ENCODE measurements around the gene SCN1A. TPM values are rescaled to one million over a fixed set of nuclear protein-coding genes. Genes with fewer than 3 reads are reported as not detected.

The SCN1A gene
- total RNA-seq, 1 donor, result 0.72 TPM

GRCh38 chr2:166042356-166042755 is 85.5 kb downstream of the SCN1A start:
- H3K9me3 ChIP-seq (ENCODE audit: low read depth, low read length), result no peaks in the 10 kb centered on the region
- H3K27me3 ChIP-seq (ENCODE audit: insufficient read depth, low read length), result no peaks in the 10 kb centered on the region
- H3K36me3 ChIP-seq (ENCODE audit: insufficient read depth, low read length), result no peaks in the 10 kb centered on the region
- H3K79me2 ChIP-seq (ENCODE audit: insufficient read depth, low read length), result no peaks in the 10 kb centered on the region
- DNase-seq (ENCODE audit: insufficient read length, low spot score, missing footprints), result no peak
- no peak overlapping the region for H2AFZ ChIP-seq (ENCODE audit: low read length)
- H3K27ac ChIP-seq (ENCODE audit: low read depth, low read length), result no peak overlapping the region
- H3K4me1 ChIP-seq (ENCODE audit: insufficient read depth, low read length), result no peaks in the 10 kb centered on the region
- H3K4me2 ChIP-seq (ENCODE audit: insufficient read depth, low read length), result no peak overlapping the region
- H3K4me3 ChIP-seq (ENCODE audit: insufficient read depth, low read length), result no peak overlapping the region
- no peaks in the 10 kb centered on the region for H4K20me1 ChIP-seq (ENCODE audit: insufficient read depth, low read length)
- TF ChIP-seq CTCF (IDR thresholded peaks at IDR 0.05; ENCODE audit: extremely low read depth, low read depth, low read length), result no peak

GRCh38 chr2:166041613-166042012 is 86.2 kb downstream of the SCN1A start:
- Histone ChIP-seq H3K79me2 (ENCODE audit: insufficient read depth, low read length) (no peaks in the 10 kb centered on the region), H3K27ac (ENCODE audit: low read depth, low read length) (no peak overlapping the region), H3K27me3 (ENCODE audit: insufficient read depth, low read length) (no peaks in the 10 kb centered on the region), H3K4me1 (ENCODE audit: insufficient read depth, low read length) (no peaks in the 10 kb centered on the region), H3K9me3 (ENCODE audit: low read depth, low read length) (no peaks in the 10 kb centered on the region), H3K36me3 (ENCODE audit: insufficient read depth, low read length) (no peaks in the 10 kb centered on the region), H3K4me2 (ENCODE audit: insufficient read depth, low read length) (no peak overlapping the region), H4K20me1 (ENCODE audit: insufficient read depth, low read length) (no peaks in the 10 kb centered on the region), H2AFZ (ENCODE audit: low read length) (no peak overlapping the region), H3K4me3 (ENCODE audit: insufficient read depth, low read length) (no peak overlapping the region)
- no peak for TF ChIP-seq CTCF (IDR thresholded peaks at IDR 0.05; ENCODE audit: extremely low read depth, low read depth, low read length)
- DNase-seq (ENCODE audit: insufficient read length, low spot score, missing footprints), result no peak

- Histone ChIP-seq H3K4me2 (ENCODE audit: insufficient read depth, low read length) (no peak overlapping the region), H2AFZ (ENCODE audit: low read length) (no peak overlapping the region), H3K4me1 (ENCODE audit: insufficient read depth, low read length) (no peaks in the 10 kb centered on the region), H3K27ac (ENCODE audit: low read depth, low read length) (no peak overlapping the region), H3K79me2 (ENCODE audit: insufficient read depth, low read length) (no peaks in the 10 kb centered on the region), H3K4me3 (ENCODE audit: insufficient read depth, low read length) (no peak overlapping the region), H3K36me3 (ENCODE audit: insufficient read depth, low read length) (no peaks in the 10 kb centered on the region), H3K9me3 (ENCODE audit: low read depth, low read length) (no peaks in the 10 kb centered on the region), H3K27me3 (ENCODE audit: insufficient read depth, low read length) (no peaks in the 10 kb centered on the region), H4K20me1 (ENCODE audit: insufficient read depth, low read length) (no peaks in the 10 kb centered on the region)
- no peak for TF ChIP-seq CTCF (IDR thresholded peaks at IDR 0.05; ENCODE audit: extremely low read depth, low read depth, low read length)
- no peak for DNase-seq (ENCODE audit: insufficient read length, low spot score, missing footprints)
Observed at GRCh38 chr2:166032361-166032760, 95.5 kb downstream of the SCN1A start.

DNA sequence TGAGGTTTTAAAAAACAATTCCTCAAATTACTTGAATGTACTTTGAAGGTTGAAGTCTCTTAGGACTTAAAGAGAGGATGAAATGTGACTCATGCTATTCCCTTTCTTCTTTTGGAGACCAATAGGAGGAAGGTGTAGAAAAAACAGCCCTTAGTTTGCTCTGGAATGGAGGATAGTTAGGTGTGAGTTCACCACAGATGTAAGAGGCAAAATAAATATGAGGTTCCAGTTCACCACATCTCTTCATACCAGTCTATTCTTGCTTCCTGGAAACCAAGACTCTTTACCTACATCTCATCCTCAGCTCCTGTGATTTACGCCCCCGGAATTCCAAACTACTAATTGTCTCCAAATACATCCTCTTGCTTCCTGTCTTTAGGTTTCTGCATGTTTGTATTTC is 96.8 kb downstream of the SCN1A start:
- TF ChIP-seq CTCF (IDR thresholded peaks at IDR 0.05; ENCODE audit: extremely low read depth, low read depth, low read length), result no peak
- Histone ChIP-seq H3K27ac (ENCODE audit: low read depth, low read length) (no peak overlapping the region), H3K79me2 (ENCODE audit: insufficient read depth, low read length) (no peaks in the 10 kb centered on the region), H3K36me3 (ENCODE audit: insufficient read depth, low read length) (no peaks in the 10 kb centered on the region), H4K20me1 (ENCODE audit: insufficient read depth, low read length) (no peaks in the 10 kb centered on the region), H3K27me3 (ENCODE audit: insufficient read depth, low read length) (no peaks in the 10 kb centered on the region), H3K4me2 (ENCODE audit: insufficient read depth, low read length) (no peak overlapping the region), H3K4me3 (ENCODE audit: insufficient read depth, low read length) (no peak overlapping the region), H3K4me1 (ENCODE audit: insufficient read depth, low read length) (no peaks in the 10 kb centered on the region), H2AFZ (ENCODE audit: low read length) (peak overlapping the region; percentile 24), H3K9me3 (ENCODE audit: low read depth, low read length) (no peaks in the 10 kb centered on the region)
- no peak for DNase-seq (ENCODE audit: insufficient read length, low spot score, missing footprints)
